Kidney (tissue), 14 donors: Measurements from ENCODE around the gene ZMIZ2. TPM values are rescaled to one million over a fixed set of nuclear protein-coding genes. Genes with fewer than 3 reads are reported as not detected.

ENCODE experiments used
- DNase-seq, 5 donors: peaks; one replicate each; pipeline ENCODE4 v3.0.0-alpha.2; 2013 to 2020
- FAIRE-seq: peaks from 2 replicates; lab custom pipeline; 2012; peaks lifted over from hg19 to GRCh38; lab: Jason Lieb, UNC
- H3K27ac ChIP-seq, 2 donors: one replicate each; pipeline ENCODE4 v1.7.0; 2013; ENCODE audit warnings: low read depth in 2 of 2, low read length in 2 of 2, inconsistent platforms in 1 of 2
- H3K27me3 ChIP-seq: one replicate; pipeline ENCODE4 v1.7.1; 2013; ENCODE audit warnings: low read length, inconsistent platforms; ENCODE audit not compliant: control insufficient read depth, insufficient read depth
- H3K36me3 ChIP-seq, 3 donors: one replicate each; pipeline versions ENCODE4 v1.7.0 to v1.7.1; 2013; ENCODE audit warnings: low read length in 3 of 3, control low read depth in 1 of 3, inconsistent platforms in 1 of 3; ENCODE audit not compliant: insufficient read depth in 3 of 3, control insufficient read depth in 2 of 3
- H3K4me1 ChIP-seq, 3 donors: one replicate each; pipeline versions ENCODE4 v1.7.0 to v1.7.1; 2013; ENCODE audit warnings: low read length in 3 of 3, inconsistent platforms in 1 of 3, low read depth in 1 of 3; ENCODE audit not compliant: control insufficient read depth in 2 of 3, insufficient read depth in 2 of 3
- H3K4me3 ChIP-seq, 3 donors: one replicate each; pipeline versions ENCODE4 v1.7.0 to v1.8.1; 2013; ENCODE audit warnings: low read length in 3 of 3, control low read depth in 1 of 3, inconsistent platforms in 1 of 3
- H3K9ac ChIP-seq, 3 donors: one replicate each; pipeline versions ENCODE4 v1.7.0 to v1.7.1; 2013; ENCODE audit warnings: low read length in 3 of 3, control low read depth in 1 of 3, inconsistent platforms in 1 of 3
- H3K9me3 ChIP-seq, 3 donors: one replicate each; pipeline versions ENCODE4 v1.7.0 to v1.7.1; 2013; ENCODE audit warnings: low read length in 3 of 3, control low read depth in 1 of 3, inconsistent platforms in 1 of 3; ENCODE audit not compliant: control insufficient read depth in 2 of 3, insufficient read depth in 1 of 3
- CTCF ChIP-seq: IDR thresholded peaks from 3 replicates; pipeline ENCODE4 v1.5.1; 2012; ENCODE audit warnings: mild to moderate bottlenecking, moderate library complexity, borderline replicate concordance; ENCODE audit not compliant: insufficient read depth; ENCODE audit errors: extremely low read depth
- intact Hi-C: fragments of 100-400 bp; cut with DNase I; formaldehyde crosslinking; loops from one replicate; pipeline ENCODE4 v1.11.1; 2022
- polyA plus RNA-seq: library from polyadenylated mRNA; stranded (reverse); fragments of 350-450 nt; fragmentation: Illumina TruSeq; extraction: RNeasy Lipid Tissue Mini Kit (QIAGEN cat#74804); gene quantifications from one replicate; pipeline ENCODE4 v1.2.3, GENCODE V29; 2014; ENCODE audit warnings: low read depth, low replicate concordance; ENCODE audit not compliant: insufficient read depth
- total RNA-seq: library from RNA; stranded (reverse); fragmentation: NEBNext Ultra II Directional; extraction: Animal tissue kit (Norgen Biotek cat#: 25700); gene quantifications from one replicate; pipeline ENCODE4 v1.2.1, GENCODE V29; 2021
- donor health status: control.
- donor health status: control.
- donor health status: control.
- donor health status: control.
- donor health status: control.
- donor health status: DM: yes; HTN: yes; CAD: no.
- donor health status: Normal renal cell carcinoma (clear cell type).

ZMIZ2 gene
- total and polyA plus RNA-seq, 2 donors from 2014 or later = 30.5 to 127 TPM

DNA sequence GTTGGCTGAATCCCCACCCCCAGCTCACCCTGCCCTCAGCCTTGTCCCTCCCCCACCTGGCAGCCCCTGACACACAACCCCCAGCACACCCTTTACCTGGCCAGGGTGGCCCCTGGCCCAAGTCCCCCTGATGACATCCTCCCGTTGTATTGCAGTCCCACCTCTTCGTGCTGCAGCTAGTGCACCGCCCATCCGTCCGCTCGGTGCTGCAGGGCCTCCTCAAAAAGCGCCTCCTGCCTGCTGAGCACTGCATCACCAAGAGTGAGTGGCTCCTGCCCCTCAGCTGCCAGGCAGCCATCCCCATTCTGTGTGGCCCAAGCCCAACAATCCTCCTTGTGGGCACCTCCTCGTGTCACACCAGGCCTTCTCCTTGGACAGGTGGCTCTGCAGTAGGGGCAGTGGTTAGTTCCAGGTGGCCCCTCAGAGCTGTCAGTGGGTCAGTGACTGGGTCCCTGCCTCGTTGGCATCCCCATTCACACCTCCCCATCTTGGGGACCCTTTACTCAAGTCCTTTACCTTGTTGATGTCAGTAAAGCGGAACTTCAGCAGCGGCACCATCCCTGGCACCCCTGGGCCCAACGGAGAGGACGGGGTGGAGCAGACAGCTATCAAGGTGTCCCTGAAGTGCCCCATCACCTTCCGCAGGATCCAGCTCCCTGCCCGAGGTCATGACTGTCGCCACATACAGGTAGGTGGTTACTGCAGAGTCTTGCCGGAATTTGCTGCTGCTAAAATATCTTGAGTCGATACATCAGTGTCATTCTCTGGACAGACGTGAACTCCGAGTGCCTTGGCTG, 14.3 kb downstream of the ZMIZ2 start:
- H3K36me3 ChIP-seq = peaks cover 4 to 67% (median 41%) of the 10 kb centered on the region in 3 donors
- no peaks in the 10 kb centered on the region for H3K27me3 ChIP-seq
- intact Hi-C loops = no loop called here
- TF ChIP-seq CTCF = no peak
- no peak overlapping the region for H3K27ac ChIP-seq
- DNase-seq (no peak), FAIRE-seq (no peak)
- peaks cover 0 to 2% (median 0%) of the 10 kb centered on the region in 3 donors for H3K4me1 ChIP-seq
- H3K4me3 ChIP-seq = no peak overlapping the region
- H3K9ac ChIP-seq = no peak overlapping the region
- H3K9me3 ChIP-seq = no peaks in the 10 kb centered on the region

GRCh38 chr7:44764081-44764480, 15.4 kb downstream of the ZMIZ2 start:
- Histone ChIP-seq H3K9ac (no peak overlapping the region), H3K4me3 (no peak overlapping the region), H3K9me3 (no peaks in the 10 kb centered on the region), H3K27ac (no peak overlapping the region), H3K36me3 (peaks cover 4 to 67% (median 38%) of the 10 kb centered on the region in 3 donors), H3K4me1 (peaks cover 0 to 6% (median 0%) of the 10 kb centered on the region in 3 donors), H3K27me3 (no peaks in the 10 kb centered on the region)
- no peak for FAIRE-seq
- intact Hi-C loops = no loop called here
- TF ChIP-seq CTCF = no peak
- no peak for DNase-seq

- no peak overlapping the region for H3K4me3 ChIP-seq
- intact Hi-C loops = no loop called here
- peaks cover 4 to 59% (median 38%) of the 10 kb centered on the region in 3 donors for H3K36me3 ChIP-seq
- no peaks in the 10 kb centered on the region for H3K27me3 ChIP-seq
- no peak overlapping the region for H3K9ac ChIP-seq
- peak in 1 of 5 donors; percentile 73 for DNase-seq
- peaks cover 0 to 10% (median 0%) of the 10 kb centered on the region in 3 donors for H3K4me1 ChIP-seq
- no peak for FAIRE-seq
- H3K27ac ChIP-seq = no peak overlapping the region
- no peak for TF ChIP-seq CTCF
- H3K9me3 ChIP-seq = no peaks in the 10 kb centered on the region
Measured at GRCh38 chr7:44764665-44765578, 16.3 kb downstream of the ZMIZ2 start.
